CD4-positive, alpha-beta T cell (primary cell): ENCODE results near the gene GRIN3A. TPM values are rescaled to one million over a fixed set of nuclear protein-coding genes. Genes with fewer than 3 reads are reported as not detected.

Experiments
- ATAC-seq: fragments of 200-7000 bp; cut with Tn5 transposase; one replicate; pipeline ENCODE4 v1.10.0; 2022; ENCODE audit warnings: mild to moderate bottlenecking; ENCODE audit not compliant: poor library complexity
- CTCF ChIA-PET: fragments of 350-600 bp; sonication (Branson Sonifier 250); formaldehyde crosslinking; loops from one replicate; lab custom pipeline; 2021; ENCODE audit warnings: antibody characterized with exemption, inconsistent platforms; lab: Charles Lee
- POLR2A ChIA-PET: fragments of 350-600 bp; sonication (Branson Sonifier 250); formaldehyde crosslinking; loops from one replicate; lab custom pipeline; 2021; ENCODE audit warnings: antibody characterized with exemption, inconsistent platforms; lab: Charles Lee
- DNase-seq, 14 experiments: peaks; one replicate each; pipeline ENCODE4 v3.0.0-alpha.2; 2013 to 2020; ENCODE audit warnings: mixed read lengths in 2 of 14
- H3K27ac ChIP-seq, 2 donors: one replicate each; pipeline versions ENCODE4 v1.5.1 to v1.7.0; 2013; ENCODE audit warnings: low read length in 2 of 2, low read depth in 1 of 2, mild to moderate bottlenecking in 1 of 2
- H3K27me3 ChIP-seq, 2 experiments: 1 replicate in 1 of 2; 2 replicates in 1 of 2; pipeline versions ENCODE4 v1.6.1 to v1.7.0; 2013; ENCODE audit warnings: low read length in 2 of 2, control low read depth in 1 of 2, mild to moderate bottlenecking in 1 of 2, moderate library complexity in 1 of 2; ENCODE audit not compliant: insufficient read depth in 2 of 2, control insufficient read depth in 1 of 2
- H3K36me3 ChIP-seq: one replicate; pipeline ENCODE4 v1.6.1; 2013; ENCODE audit warnings: low read length, control low read depth; ENCODE audit not compliant: insufficient read depth
- H3K4me1 ChIP-seq: one replicate; pipeline ENCODE4 v1.6.1; 2013; ENCODE audit warnings: low read length, control low read depth; ENCODE audit not compliant: insufficient read depth
- H3K4me3 ChIP-seq: one replicate; pipeline ENCODE4 v1.5.1; 2013; ENCODE audit warnings: mild to moderate bottlenecking, low read length, moderate library complexity
- H3K9me3 ChIP-seq, 2 experiments: 1 replicate in 1 of 2; 2 replicates in 1 of 2; pipeline versions ENCODE4 v1.6.1 to v1.7.0; 2013; ENCODE audit warnings: low read length in 2 of 2, mild to moderate bottlenecking in 2 of 2, control low read depth in 1 of 2, moderate library complexity in 1 of 2; ENCODE audit not compliant: control insufficient read depth in 1 of 2, insufficient read depth in 1 of 2
- H3K27ac Mint-ChIP-seq: one replicate; pipeline ENCODE4 v1.8.0; 2020; ENCODE audit warnings: mixed read lengths
- H3K27me3 Mint-ChIP-seq: one replicate; pipeline ENCODE4 v1.8.0; 2021; ENCODE audit warnings: mixed read lengths
- H3K36me3 Mint-ChIP-seq: one replicate; pipeline ENCODE4 v1.8.0; 2021; ENCODE audit warnings: low read depth, mixed read lengths
- H3K4me1 Mint-ChIP-seq: one replicate; pipeline ENCODE4 v1.8.0; 2021; ENCODE audit warnings: low read depth, mixed read lengths
- H3K4me3 Mint-ChIP-seq: one replicate; pipeline ENCODE4 v1.8.0; 2020; ENCODE audit warnings: mild to moderate bottlenecking, mixed read lengths
- H3K9me3 Mint-ChIP-seq: one replicate; pipeline ENCODE4 v1.8.0; 2020; ENCODE audit warnings: mixed read lengths
- intact Hi-C, 2 experiments: fragments of 100-400 bp; cut with DNase I in 1 of 2; cut with micrococcal nuclease in 1 of 2; formaldehyde crosslinking; loops; one replicate each; pipeline versions ENCODE4 v1.15.1 to v1.9.0; 2023 to 2025; cut with DNase I, micrococcal nuclease
- total RNA-seq, 174 experiments: library from RNA in 2 of 174; stranded (reverse) in 2 of 174; gene quantifications; one replicate each; pipeline ENCODE4 v1.2.3 and lab custom pipeline; 2021 to 2026
- TF ChIP-seq, protein P1 (sequence below): fragments of 200-600 bp; IDR thresholded peaks from one replicate; pipeline ENCODE4 v1.8.0; 2022; ENCODE audit warnings: antibody characterized with exemption, mild to moderate bottlenecking

GRIN3A gene
- total RNA-seq, 2 experiments from 2014 or later = 0.03 TPM; not detected in 1

DNA sequence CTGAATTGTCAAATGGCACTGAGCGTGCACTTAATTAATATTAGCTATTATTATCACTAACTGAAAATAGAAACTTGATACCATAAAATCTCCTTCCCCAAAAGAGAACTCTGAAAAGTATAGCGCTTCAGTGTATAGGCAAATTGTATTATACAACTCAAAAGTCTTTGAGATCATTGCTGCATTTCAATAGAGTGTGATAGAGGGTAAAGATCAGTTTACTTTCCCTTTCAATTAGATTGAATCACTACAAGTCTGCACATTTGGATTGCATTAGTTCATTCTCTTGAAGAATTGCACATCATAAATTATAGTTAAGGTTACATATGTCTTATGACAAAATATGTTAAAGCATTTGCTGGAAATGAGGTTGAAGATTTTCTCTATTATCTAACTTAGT, 13.4 kb upstream of the GRIN3A start:
- Histone ChIP-seq H3K4me1 (no peaks in the 10 kb centered on the region), H3K9me3 (no peaks in the 10 kb centered on the region), H3K4me3 (no peak overlapping the region), H3K36me3 (no peaks in the 10 kb centered on the region), H3K27ac (no peak overlapping the region), H3K27me3 (no peaks in the 10 kb centered on the region)
- no peaks in the 10 kb centered on the region for H3K9me3 Mint-ChIP-seq
- CTCF ChIA-PET = no interaction called here
- H3K36me3 Mint-ChIP-seq = no peaks in the 10 kb centered on the region
- no peaks in the 10 kb centered on the region for H3K4me1 Mint-ChIP-seq
- no peak overlapping the region for H3K4me3 Mint-ChIP-seq
- DNase-seq = no peak
- TF ChIP-seq, protein P1, sequence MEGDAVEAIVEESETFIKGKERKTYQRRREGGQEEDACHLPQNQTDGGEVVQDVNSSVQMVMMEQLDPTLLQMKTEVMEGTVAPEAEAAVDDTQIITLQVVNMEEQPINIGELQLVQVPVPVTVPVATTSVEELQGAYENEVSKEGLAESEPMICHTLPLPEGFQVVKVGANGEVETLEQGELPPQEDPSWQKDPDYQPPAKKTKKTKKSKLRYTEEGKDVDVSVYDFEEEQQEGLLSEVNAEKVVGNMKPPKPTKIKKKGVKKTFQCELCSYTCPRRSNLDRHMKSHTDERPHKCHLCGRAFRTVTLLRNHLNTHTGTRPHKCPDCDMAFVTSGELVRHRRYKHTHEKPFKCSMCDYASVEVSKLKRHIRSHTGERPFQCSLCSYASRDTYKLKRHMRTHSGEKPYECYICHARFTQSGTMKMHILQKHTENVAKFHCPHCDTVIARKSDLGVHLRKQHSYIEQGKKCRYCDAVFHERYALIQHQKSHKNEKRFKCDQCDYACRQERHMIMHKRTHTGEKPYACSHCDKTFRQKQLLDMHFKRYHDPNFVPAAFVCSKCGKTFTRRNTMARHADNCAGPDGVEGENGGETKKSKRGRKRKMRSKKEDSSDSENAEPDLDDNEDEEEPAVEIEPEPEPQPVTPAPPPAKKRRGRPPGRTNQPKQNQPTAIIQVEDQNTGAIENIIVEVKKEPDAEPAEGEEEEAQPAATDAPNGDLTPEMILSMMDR = no peak
- peaks cover 8% of the 10 kb centered on the region for H3K27me3 Mint-ChIP-seq
- H3K27ac Mint-ChIP-seq = no peak overlapping the region
- POLR2A ChIA-PET = no interaction called here
- no peak for ATAC-seq
- intact Hi-C loops = no loop called here

GRCh38 chr9:101739311-101739710, 864 bp upstream of the GRIN3A start:
- H3K27ac Mint-ChIP-seq = no peak overlapping the region

DNA sequence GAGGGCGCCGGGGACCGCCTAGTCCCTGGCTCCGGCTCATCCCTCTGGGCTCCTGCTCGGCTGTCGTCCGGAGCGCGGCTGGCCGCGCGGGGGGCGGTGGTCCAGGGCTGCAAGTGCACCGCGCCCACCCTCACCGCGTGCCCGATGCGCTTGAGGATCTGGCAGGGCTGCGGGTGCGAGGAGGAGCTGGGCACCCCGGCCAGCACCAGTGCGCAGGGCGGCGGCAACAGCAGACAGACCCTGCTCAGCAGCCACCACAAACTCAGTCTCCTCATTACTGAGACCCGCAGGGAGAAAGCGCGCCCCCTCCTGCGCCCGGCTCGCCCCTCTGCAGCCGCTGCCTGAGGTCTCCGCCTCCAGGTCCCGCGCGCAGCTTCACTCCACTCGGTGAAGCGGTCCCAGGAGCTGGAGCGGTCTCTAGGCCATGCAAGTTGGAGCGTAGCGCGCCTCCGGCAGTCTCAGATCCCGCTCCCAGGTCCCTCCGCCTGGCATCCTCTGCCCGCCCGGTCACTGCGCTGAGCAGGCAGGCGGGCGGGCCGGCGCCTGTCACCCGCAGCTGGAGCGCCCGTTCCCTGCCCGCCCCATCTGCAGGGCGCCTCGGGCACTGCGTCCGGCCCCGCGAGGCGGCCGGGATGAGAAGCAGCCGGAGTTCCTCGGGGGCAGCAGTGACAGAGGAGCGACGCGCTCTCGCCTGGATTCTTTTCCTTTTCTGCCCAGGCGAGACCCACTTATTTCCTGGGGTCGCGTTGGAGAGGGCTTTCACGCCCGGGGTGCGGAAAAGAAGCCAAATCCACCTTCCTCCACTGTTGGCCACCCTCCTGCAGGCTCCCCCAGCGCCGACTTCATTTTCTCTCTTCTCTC, 512 bp downstream of the GRIN3A start:
- Mint-ChIP-seq H3K27me3 (peaks cover 65% of the 10 kb centered on the region), H3K36me3 (no peaks in the 10 kb centered on the region), H3K4me3 (no peak overlapping the region), H3K9me3 (no peaks in the 10 kb centered on the region), H3K4me1 (no peaks in the 10 kb centered on the region), H3K27ac (no peak overlapping the region)
- CTCF ChIA-PET = no interaction called here
- H3K4me3 ChIP-seq = no peak overlapping the region
- H3K27ac ChIP-seq = no peak overlapping the region
- no peak for ATAC-seq
- H3K36me3 ChIP-seq = no peaks in the 10 kb centered on the region
- TF ChIP-seq, protein P1 = no peak
- intact Hi-C loops = no loop called here
- no peaks in the 10 kb centered on the region for H3K4me1 ChIP-seq
- DNase-seq = no peak
- H3K27me3 ChIP-seq = peaks cover 23 to 50% of the 10 kb centered on the region in 2 experiments
- POLR2A ChIA-PET = no interaction called here
- peaks cover 3 to 18% of the 10 kb centered on the region in 2 experiments for H3K9me3 ChIP-seq

More at GRCh38 chr9:101739311-101739710, 864 bp upstream of the GRIN3A start:
- Mint-ChIP-seq H3K4me3 (no peak overlapping the region), H3K27me3 (peaks cover 67% of the 10 kb centered on the region), H3K36me3 (no peaks in the 10 kb centered on the region), H3K4me1 (no peaks in the 10 kb centered on the region), H3K9me3 (no peaks in the 10 kb centered on the region)
- Histone ChIP-seq H3K36me3 (no peaks in the 10 kb centered on the region), H3K27me3 (peaks cover 23 to 50% of the 10 kb centered on the region in 2 experiments), H3K4me3 (no peak overlapping the region), H3K9me3 (peaks cover 3 to 18% of the 10 kb centered on the region in 2 experiments), H3K4me1 (no peaks in the 10 kb centered on the region), H3K27ac (no peak overlapping the region)
- intact Hi-C loops = no loop called here
- ChIA-PET POLR2A (no interaction called here), CTCF (no interaction called here)
- TF ChIP-seq, protein P1 = no peak
- DNase-seq (no peak), ATAC-seq (no peak)
